Measurements from ENCODE around the gene SLC17A1.

DNA sequence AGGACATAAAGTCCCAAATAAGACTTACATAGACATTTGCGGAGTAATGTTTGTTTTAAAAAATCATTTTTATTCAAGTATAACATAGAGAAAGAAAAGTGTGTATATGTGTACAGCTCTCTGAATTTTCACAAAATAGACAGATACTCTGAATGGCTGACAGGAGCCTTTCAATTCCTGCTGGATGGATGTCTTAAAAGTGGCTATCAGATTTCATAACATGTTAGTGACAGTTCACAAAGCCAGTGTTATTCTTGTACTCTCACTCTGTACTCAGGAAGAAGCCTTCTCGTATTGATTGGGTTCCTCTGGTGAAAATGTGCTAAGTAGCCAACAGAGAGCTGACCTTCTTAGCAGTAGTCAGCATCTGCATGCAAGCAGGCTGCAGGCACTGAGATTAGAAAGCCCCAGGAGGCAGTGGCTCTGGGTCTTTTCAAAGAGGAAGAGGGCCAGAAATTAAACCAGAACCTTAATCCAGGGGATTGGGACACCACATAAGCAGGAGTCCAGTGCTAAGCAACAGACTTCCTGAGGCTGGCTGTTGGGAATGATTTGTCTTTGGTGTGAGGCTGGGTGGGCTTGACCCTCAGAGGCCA, 57.6 kb downstream of the SLC17A1 start:
- TF ChIP-seq, protein P1, sequence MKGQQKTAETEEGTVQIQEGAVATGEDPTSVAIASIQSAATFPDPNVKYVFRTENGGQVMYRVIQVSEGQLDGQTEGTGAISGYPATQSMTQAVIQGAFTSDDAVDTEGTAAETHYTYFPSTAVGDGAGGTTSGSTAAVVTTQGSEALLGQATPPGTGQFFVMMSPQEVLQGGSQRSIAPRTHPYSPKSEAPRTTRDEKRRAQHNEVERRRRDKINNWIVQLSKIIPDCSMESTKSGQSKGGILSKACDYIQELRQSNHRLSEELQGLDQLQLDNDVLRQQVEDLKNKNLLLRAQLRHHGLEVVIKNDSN (IDR thresholded peaks at IDR 0.05), result no peak
- TF ChIP-seq YY1 (IDR thresholded peaks at IDR 0.05; ENCODE audit: low read depth) (no peak), CREB1 (IDR thresholded peaks at IDR 0.05; ENCODE audit: low read depth) (no peak), RAD21 (IDR thresholded peaks at IDR 0.05; ENCODE audit: low read depth) (no peak), TCF12 (IDR thresholded peaks at IDR 0.05; ENCODE audit: low read depth) (no peak), NFIC (IDR thresholded peaks at IDR 0.05) (no peak), EGR1 (IDR thresholded peaks at IDR 0.05) (no peak), EP300 (IDR thresholded peaks at IDR 0.05; ENCODE audit: borderline replicate concordance) (no peak), TAF1 (IDR thresholded peaks at IDR 0.05; ENCODE audit: low read depth) (no peak), ZBTB7A (IDR thresholded peaks at IDR 0.05; ENCODE audit: low read depth) (no peak)
- TF ChIP-seq, protein P2, sequence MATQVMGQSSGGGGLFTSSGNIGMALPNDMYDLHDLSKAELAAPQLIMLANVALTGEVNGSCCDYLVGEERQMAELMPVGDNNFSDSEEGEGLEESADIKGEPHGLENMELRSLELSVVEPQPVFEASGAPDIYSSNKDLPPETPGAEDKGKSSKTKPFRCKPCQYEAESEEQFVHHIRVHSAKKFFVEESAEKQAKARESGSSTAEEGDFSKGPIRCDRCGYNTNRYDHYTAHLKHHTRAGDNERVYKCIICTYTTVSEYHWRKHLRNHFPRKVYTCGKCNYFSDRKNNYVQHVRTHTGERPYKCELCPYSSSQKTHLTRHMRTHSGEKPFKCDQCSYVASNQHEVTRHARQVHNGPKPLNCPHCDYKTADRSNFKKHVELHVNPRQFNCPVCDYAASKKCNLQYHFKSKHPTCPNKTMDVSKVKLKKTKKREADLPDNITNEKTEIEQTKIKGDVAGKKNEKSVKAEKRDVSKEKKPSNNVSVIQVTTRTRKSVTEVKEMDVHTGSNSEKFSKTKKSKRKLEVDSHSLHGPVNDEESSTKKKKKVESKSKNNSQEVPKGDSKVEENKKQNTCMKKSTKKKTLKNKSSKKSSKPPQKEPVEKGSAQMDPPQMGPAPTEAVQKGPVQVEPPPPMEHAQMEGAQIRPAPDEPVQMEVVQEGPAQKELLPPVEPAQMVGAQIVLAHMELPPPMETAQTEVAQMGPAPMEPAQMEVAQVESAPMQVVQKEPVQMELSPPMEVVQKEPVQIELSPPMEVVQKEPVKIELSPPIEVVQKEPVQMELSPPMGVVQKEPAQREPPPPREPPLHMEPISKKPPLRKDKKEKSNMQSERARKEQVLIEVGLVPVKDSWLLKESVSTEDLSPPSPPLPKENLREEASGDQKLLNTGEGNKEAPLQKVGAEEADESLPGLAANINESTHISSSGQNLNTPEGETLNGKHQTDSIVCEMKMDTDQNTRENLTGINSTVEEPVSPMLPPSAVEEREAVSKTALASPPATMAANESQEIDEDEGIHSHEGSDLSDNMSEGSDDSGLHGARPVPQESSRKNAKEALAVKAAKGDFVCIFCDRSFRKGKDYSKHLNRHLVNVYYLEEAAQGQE (IDR thresholded peaks at IDR 0.05; ENCODE audit: low read depth), result no peak
- TF ChIP-seq, protein P3, sequence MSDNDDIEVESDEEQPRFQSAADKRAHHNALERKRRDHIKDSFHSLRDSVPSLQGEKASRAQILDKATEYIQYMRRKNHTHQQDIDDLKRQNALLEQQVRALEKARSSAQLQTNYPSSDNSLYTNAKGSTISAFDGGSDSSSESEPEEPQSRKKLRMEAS (IDR thresholded peaks at IDR 0.05), result no peak
